ENCODE measurements around the gene LRCH1.

- TF ChIP-seq, protein P1, sequence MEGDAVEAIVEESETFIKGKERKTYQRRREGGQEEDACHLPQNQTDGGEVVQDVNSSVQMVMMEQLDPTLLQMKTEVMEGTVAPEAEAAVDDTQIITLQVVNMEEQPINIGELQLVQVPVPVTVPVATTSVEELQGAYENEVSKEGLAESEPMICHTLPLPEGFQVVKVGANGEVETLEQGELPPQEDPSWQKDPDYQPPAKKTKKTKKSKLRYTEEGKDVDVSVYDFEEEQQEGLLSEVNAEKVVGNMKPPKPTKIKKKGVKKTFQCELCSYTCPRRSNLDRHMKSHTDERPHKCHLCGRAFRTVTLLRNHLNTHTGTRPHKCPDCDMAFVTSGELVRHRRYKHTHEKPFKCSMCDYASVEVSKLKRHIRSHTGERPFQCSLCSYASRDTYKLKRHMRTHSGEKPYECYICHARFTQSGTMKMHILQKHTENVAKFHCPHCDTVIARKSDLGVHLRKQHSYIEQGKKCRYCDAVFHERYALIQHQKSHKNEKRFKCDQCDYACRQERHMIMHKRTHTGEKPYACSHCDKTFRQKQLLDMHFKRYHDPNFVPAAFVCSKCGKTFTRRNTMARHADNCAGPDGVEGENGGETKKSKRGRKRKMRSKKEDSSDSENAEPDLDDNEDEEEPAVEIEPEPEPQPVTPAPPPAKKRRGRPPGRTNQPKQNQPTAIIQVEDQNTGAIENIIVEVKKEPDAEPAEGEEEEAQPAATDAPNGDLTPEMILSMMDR (IDR thresholded peaks at IDR 0.05) = no peak
- no peak for TF ChIP-seq POLR2A (IDR thresholded peaks at IDR 0.05)
These were observed 43.0 kb upstream of the LRCH1 start for GRCh38 chr13:46509981-46510380.
